Esophagus squamous epithelium (tissue), 5 donors: ENCODE results near the gene CST9L. TPM values are rescaled to one million over a fixed set of nuclear protein-coding genes. Genes with fewer than 3 reads are reported as not detected.

Source experiments
- DNase-seq: peaks from one replicate; lab custom pipeline; 2025; lab: John Stamatoyannopoulos, UW
- H3K27ac ChIP-seq, 4 donors: fragments of 200-600 bp; sonication (generic); one replicate each; pipeline ENCODE4 v1.5.1; 2016 to 2019; ENCODE audit warnings: mild to moderate bottlenecking in 1 of 4
- H3K27me3 ChIP-seq, 4 donors: fragments of 200-600 bp; sonication (generic); 1 replicate in 3 of 4; 2 replicates in 1 of 4; pipeline versions ENCODE4 v1.5.1 to v1.6.0; 2017 to 2021; ENCODE audit warnings: antibody characterized with exemption in 1 of 4
- H3K36me3 ChIP-seq, 3 donors: fragments of 200-600 bp; sonication (generic); one replicate each; pipeline ENCODE4 v1.5.1; 2016 to 2019
- H3K4me1 ChIP-seq, 3 donors: fragments of 200-600 bp; sonication (generic); one replicate each; pipeline ENCODE4 v1.5.1; 2017 to 2019
- H3K4me3 ChIP-seq, 4 donors: fragments of 200-600 bp; sonication (generic); 1 replicate in 3 of 4; 2 replicates in 1 of 4; pipeline ENCODE4 v1.5.1; 2016 to 2019; ENCODE audit warnings: mild to moderate bottlenecking in 2 of 4, moderate library complexity in 1 of 4
- H3K9me3 ChIP-seq, 3 donors: fragments of 200-600 bp; sonication (generic); one replicate each; pipeline ENCODE4 v1.5.1; 2016 to 2019
- POLR2A ChIP-seq, 4 donors: fragments of 450-650 bp; IDR thresholded peaks; one replicate each; pipeline ENCODE4 v1.6.1; 2017; ENCODE audit warnings: antibody characterized with exemption in 4 of 4, mild to moderate bottlenecking in 4 of 4, moderate library complexity in 3 of 4
- WGBS, 2 donors: methylation state at CpG; one replicate each; pipeline ENCODE4 v1.1.5; 2018; 5-methylcytosine and 5-hydroxymethylcytosine counted together
- intact Hi-C: fragments of 100-400 bp; cut with DNase I; formaldehyde crosslinking; loops from one replicate; pipeline ENCODE4 v1.15.0; 2022
- total RNA-seq, 4 donors: library from RNA; depleted of rRNA; stranded (reverse); fragments of >200 nt; gene quantifications; one replicate each; pipeline ENCODE4 v1.1.0, GENCODE V29; 2016
- TF ChIP-seq, protein P1 (sequence below), 6 experiments: fragments of 450-650 bp in 4 of 6; fragments of 200-600 bp in 2 of 6; sonication (generic) in 2 of 6; IDR thresholded peaks; one replicate each; pipeline ENCODE4 v1.5.1; 2016 to 2019; ENCODE audit warnings: antibody characterized with exemption in 6 of 6, mild to moderate bottlenecking in 4 of 6, moderate library complexity in 4 of 6
- donor health status: DM: yes; HTN: yes; CAD: no.

CST9L gene
- total RNA-seq, 4 donors from 2014 or later, result not detected

DNA sequence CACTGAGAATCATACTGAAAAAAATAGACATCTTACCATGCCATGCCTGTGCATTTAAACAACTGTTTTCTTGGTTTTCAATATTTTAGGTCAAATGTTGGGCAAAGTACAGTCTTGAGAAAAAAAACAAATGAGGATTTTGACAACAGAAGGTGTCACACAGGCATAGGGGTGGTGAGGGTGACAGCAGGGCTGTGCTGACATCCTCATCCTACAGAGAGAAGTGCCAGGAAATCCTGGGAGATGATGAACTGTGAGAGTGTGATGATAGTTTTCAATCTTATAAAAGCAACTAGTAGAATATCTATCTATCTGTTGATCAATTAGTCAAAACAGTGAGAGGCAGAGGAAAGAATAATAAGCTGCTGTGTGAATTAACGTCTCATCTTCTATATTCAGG is 53.4 kb downstream of the CST9L start:
- Histone ChIP-seq H3K27me3 (no peaks in the 10 kb centered on the region), H3K9me3 (no peaks in the 10 kb centered on the region), H3K4me1 (no peaks in the 10 kb centered on the region), H3K36me3 (no peaks in the 10 kb centered on the region), H3K4me3 (no peak overlapping the region), H3K27ac (no peak overlapping the region)
- TF ChIP-seq, protein P1, sequence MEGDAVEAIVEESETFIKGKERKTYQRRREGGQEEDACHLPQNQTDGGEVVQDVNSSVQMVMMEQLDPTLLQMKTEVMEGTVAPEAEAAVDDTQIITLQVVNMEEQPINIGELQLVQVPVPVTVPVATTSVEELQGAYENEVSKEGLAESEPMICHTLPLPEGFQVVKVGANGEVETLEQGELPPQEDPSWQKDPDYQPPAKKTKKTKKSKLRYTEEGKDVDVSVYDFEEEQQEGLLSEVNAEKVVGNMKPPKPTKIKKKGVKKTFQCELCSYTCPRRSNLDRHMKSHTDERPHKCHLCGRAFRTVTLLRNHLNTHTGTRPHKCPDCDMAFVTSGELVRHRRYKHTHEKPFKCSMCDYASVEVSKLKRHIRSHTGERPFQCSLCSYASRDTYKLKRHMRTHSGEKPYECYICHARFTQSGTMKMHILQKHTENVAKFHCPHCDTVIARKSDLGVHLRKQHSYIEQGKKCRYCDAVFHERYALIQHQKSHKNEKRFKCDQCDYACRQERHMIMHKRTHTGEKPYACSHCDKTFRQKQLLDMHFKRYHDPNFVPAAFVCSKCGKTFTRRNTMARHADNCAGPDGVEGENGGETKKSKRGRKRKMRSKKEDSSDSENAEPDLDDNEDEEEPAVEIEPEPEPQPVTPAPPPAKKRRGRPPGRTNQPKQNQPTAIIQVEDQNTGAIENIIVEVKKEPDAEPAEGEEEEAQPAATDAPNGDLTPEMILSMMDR (IDR thresholded peaks at IDR 0.05), result no peak
- TF ChIP-seq POLR2A (IDR thresholded peaks at IDR 0.05), result no peak
- 31 to 43% methylated on average over 1 of the region's 1 CpG for WGBS, 2 donors
- intact Hi-C loops, result no loop called here
- DNase-seq, result no peak

Other genes starting within 250 kb of the CST9L start
- 10 to 100 TPM; 21.3 to 43.0 (median 38.0) TPM for gene NXT1, start 217.7 kb downstream of the CST9L start, total RNA-seq
- 10 to 100 TPM in 1 of 4 donors, 1 to 10 TPM in 3; 3.4 to 11.8 (median 5.1) TPM for gene GZF1, start 206.3 kb downstream of the CST9L start, total RNA-seq
- gene NAPB, start 147.0 kb downstream of the CST9L start, total RNA-seq, result 10 to 100 TPM in 1 of 4 donors, 1 to 10 TPM in 3; 7.7 to 16.0 (median 8.7) TPM
- gene CSTL1, start 128.8 kb downstream of the CST9L start, total RNA-seq, result not detected
- gene CST11, start 115.6 kb downstream of the CST9L start, total RNA-seq, result not detected
- not detected for gene CST8, start 77.4 kb downstream of the CST9L start, total RNA-seq
- not detected for gene CST9, start 37.4 kb upstream of the CST9L start, total RNA-seq
- 100 to 1,000 TPM; 323 to 899 (median 600) TPM for gene CST3, start 69.5 kb upstream of the CST9L start, total RNA-seq
- gene CST4, start 120.6 kb upstream of the CST9L start, total RNA-seq, result not detected
- not detected for gene CST1, start 182.5 kb upstream of the CST9L start, total RNA-seq